ES-I3 (cell line): Measurements from ENCODE around the gene STIM1.

ENCODE experiments used
- H3K36me3 ChIP-seq: 2 replicates; pipeline ENCODE4 v1.6.1; 2013; ENCODE audit warnings: mild to moderate bottlenecking, low read length, control low read depth, moderate library complexity; ENCODE audit not compliant: insufficient read depth
- H3K4me1 ChIP-seq: 2 replicates; pipeline ENCODE4 v1.6.1; 2013; ENCODE audit warnings: mild to moderate bottlenecking, control low read depth, low read length; ENCODE audit not compliant: insufficient read depth
- H3K9ac ChIP-seq: 2 replicates; pipeline ENCODE4 v1.6.1; 2013; ENCODE audit warnings: low read depth, mild to moderate bottlenecking, low read length, moderate library complexity
- H3K9me3 ChIP-seq: 2 replicates; pipeline ENCODE4 v1.6.1; 2013; ENCODE audit warnings: mild to moderate bottlenecking, low read length, moderate library complexity; ENCODE audit not compliant: control insufficient read depth, insufficient read depth

STIM1 gene

DNA sequence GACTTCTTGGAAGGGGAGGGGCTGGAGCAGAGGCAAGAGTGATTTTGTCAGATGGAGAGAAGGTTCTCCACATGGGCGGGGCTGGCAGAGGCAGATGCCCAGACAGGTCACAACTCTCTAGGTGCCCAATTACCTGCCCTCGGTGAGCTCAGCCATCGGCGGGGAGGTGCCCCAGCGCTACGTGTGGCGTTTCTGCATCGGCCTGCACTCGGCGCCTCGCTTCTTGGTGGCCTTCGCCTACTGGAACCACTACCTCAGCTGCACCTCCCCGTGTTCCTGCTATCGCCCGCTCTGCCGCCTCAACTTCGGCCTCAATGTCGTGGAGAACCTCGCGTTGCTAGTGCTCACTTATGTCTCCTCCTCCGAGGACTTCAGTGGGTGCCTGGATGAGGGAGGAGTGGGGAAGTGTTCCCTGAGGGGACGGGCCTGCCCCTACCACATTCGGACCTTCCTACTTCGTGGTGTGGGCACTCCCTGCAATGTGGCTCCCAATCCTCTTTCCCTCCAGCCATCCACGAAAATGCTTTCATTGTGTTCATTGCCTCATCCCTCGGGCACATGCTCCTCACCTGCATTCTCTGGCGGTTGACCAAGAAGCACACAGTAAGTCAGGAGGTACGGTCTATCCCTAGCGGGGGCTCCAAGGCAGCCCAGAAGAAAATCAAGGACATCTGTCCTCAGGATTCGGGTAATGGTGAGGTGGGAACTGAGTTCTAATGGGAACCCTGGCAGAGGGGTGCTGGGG is 31.5 kb upstream of the STIM1 start:
- Histone ChIP-seq H3K9me3 (no peaks in the 10 kb centered on the region), H3K9ac (no peak overlapping the region), H3K36me3 (peaks cover 7% of the 10 kb centered on the region; the same call in 1 of the 2 replicates), H3K4me1 (peaks cover 26% of the 10 kb centered on the region)

DNA sequence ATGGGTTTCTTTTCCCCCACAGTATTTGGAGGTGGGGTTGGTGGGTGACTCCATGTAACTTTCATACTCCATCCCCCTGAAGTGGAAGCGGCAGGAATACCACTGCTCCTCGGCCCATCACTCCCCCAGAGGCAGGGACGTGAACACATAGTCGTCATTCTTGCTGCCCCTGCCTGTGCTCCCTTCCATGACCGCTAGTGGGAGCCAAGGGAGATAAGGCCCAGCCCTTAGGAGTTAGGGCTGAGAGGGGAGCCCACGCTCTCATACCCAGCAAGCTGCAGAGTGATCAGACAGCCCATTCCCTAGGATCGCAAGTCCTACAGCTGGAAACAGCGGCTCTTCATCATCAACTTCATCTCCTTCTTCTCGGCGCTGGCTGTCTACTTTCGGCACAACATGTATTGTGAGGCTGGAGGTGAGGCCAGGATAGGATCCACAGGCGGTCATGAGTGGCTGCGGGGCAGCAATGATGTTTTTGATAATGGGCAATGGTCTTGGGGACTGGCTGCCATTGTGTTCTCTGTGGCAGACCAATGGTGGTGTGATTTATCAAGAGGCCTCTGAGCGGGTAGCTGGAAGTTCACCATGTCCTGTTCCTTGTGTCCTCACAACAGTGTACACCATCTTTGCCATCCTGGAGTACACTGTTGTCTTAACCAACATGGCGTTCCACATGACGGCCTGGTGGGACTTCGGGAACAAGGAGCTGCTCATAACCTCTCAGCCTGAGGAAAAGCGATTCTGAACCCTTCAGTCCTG is 30.6 kb upstream of the STIM1 start:
- H3K9me3 ChIP-seq = no peaks in the 10 kb centered on the region
- H3K9ac ChIP-seq = no peak overlapping the region
- H3K36me3 ChIP-seq = peaks cover 7% of the 10 kb centered on the region; the same call in 1 of the 2 replicates
- peaks cover 26% of the 10 kb centered on the region for H3K4me1 ChIP-seq

- H3K36me3 ChIP-seq = peaks cover 7% of the 10 kb centered on the region; the same call in 1 of the 2 replicates
- no peaks in the 10 kb centered on the region for H3K9me3 ChIP-seq
- peaks cover 26% of the 10 kb centered on the region for H3K4me1 ChIP-seq
- no peak overlapping the region for H3K9ac ChIP-seq
These were observed 29.9 kb upstream of the STIM1 start for GRCh38 chr11:3825473-3826154.

- peaks cover 7% of the 10 kb centered on the region; the same call in 1 of the 2 replicates for H3K36me3 ChIP-seq
- H3K9ac ChIP-seq = no peak overlapping the region
- no peaks in the 10 kb centered on the region for H3K9me3 ChIP-seq
- H3K4me1 ChIP-seq = peaks cover 26% of the 10 kb centered on the region
These were observed 28.7 kb upstream of the STIM1 start for GRCh38 chr11:3826721-3827120.

DNA sequence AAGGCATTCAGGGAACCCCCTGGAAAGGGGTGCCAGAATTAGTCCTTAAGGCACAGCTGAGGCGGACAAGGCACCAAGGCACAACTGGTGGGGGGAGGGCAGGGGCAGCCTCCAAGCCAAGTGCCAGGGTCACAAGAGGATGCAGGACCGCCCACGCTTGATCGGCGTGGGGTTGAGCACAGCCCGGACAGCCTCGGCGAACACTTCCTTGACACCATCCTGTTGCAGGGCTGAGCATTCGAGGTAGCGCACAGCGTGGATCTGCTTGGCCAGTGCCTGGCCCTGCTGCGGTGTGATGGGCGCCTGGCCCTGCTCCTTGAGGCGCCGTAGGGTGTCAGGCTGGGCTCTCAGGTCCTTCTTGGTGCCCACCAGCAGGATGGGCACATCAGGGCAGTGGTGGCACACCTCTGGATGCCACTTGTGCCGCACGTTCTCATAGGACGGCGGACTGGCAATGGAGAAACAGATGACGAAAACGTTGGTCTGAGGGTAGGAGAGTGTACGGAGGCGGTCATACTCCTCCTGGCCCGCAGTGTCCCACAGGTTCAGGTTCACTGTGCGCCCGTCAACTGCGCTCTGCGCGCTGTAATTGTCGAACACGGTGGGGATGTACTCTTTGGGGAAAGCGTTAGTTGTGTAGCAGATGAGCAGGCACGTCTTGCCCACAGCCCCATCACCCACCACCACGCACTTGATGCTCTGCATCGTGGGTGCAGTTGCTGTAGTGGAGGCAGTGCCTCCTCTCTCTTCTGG is 27.9 kb upstream of the STIM1 start:
- H3K9ac ChIP-seq = no peak overlapping the region
- peaks cover 26% of the 10 kb centered on the region for H3K4me1 ChIP-seq
- H3K9me3 ChIP-seq = no peaks in the 10 kb centered on the region
- H3K36me3 ChIP-seq = peaks cover 7% of the 10 kb centered on the region; the same call in 1 of the 2 replicates

- Histone ChIP-seq H3K9me3 (no peaks in the 10 kb centered on the region), H3K4me1 (peaks cover 36% of the 10 kb centered on the region), H3K9ac (no peak overlapping the region)
These were observed 25.4 kb upstream of the STIM1 start for GRCh38 chr11:3830088-3830487.

GRCh38 chr11:3830730-3831129 is 24.7 kb upstream of the STIM1 start:
- no peaks in the 10 kb centered on the region for H3K9me3 ChIP-seq
- H3K36me3 ChIP-seq = peaks cover 7% of the 10 kb centered on the region; the same call in 1 of the 2 replicates
- H3K4me1 ChIP-seq = peaks cover 36% of the 10 kb centered on the region
- H3K9ac ChIP-seq = no peak overlapping the region

More at GRCh38 chr11:3830088-3830487, 25.4 kb upstream of the STIM1 start:
- peaks cover 7% of the 10 kb centered on the region; the same call in 1 of the 2 replicates for H3K36me3 ChIP-seq

DNA sequence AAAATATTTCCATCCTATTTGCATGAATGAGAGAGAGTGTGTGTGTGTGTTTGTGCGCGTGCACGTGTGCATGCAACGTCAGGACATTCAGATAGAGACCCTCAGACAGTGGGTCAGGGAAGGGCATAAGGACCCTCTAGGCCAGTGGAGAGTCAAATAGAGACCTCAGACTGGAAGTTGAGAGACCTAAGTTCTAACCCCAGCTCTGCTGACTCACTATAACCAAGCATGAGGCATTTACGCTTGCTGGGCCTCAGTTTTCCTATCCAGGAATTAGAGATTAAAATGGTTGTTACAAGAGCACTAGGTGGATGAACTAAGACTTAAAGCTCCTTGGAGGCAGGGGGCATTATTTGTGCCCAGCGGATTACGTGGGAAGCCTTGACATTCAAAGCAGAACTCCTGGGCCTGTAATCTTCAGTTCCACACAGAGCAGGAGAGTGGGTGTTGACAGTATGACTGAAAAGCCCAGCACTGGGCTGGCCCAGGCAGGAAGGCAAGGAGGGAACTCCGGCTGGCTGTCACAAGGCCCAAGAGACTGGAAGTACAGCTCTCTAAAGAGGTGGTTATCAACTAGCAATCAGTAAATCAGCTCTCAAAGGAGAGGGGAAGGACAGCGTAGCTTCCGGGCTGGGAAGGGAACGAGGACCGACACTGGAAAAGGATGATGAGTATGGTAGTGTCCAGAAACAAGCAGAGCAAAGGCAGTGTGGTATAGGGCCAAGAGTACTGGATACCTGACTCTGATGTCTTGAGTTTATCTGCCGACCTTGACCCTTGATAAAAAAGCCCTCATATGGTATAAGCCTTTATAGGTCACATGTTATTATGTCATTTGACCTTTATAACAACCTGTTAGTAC is 23.9 kb upstream of the STIM1 start:
- Histone ChIP-seq H3K9me3 (no peaks in the 10 kb centered on the region), H3K36me3 (peaks cover 4% of the 10 kb centered on the region; the same call in 1 of the 2 replicates), H3K4me1 (peaks cover 28% of the 10 kb centered on the region), H3K9ac (no peak overlapping the region)

DNA sequence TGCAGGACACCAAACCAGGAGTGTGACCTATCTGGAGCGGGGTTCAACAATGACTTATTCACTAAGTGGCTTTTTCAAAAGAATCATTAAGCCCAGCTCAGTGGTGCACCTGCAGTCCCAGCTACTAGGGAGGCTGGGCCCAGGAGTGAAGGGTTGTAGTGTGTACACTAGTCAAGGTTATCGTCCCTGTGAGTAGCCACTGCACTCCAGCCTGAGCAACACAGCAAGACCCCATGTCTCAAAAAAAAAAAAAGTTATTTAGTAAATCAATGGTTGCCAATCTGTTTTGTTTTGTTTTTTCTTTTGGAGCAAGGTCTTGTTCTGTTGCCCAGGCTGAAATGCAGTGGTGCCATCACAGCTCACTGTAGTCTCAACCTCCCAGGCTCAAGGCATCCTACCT is 22.6 kb upstream of the STIM1 start:
- Histone ChIP-seq H3K9ac (no peak overlapping the region), H3K36me3 (no peaks in the 10 kb centered on the region), H3K4me1 (peaks cover 26% of the 10 kb centered on the region), H3K9me3 (no peaks in the 10 kb centered on the region)

GRCh38 chr11:3833449-3833848 is 22.0 kb upstream of the STIM1 start:
- no peak overlapping the region for H3K9ac ChIP-seq
- H3K9me3 ChIP-seq = no peaks in the 10 kb centered on the region
- H3K4me1 ChIP-seq = peaks cover 29% of the 10 kb centered on the region
- no peaks in the 10 kb centered on the region for H3K36me3 ChIP-seq

DNA sequence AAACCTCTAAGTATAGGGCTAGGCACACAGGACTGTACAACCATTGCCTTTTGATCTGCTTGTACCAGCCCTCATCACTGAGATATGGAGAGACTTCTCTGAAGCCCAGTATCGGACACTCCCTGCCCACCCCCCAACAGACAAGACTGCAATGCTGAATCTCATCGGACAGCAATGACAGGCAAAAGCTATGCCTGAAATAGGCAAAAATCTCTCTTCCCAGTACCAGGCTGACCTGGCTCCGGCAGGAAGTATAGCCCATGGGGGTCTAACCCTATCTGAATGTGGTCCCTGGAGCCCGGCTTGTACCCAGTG is 21.2 kb upstream of the STIM1 start:
- no peaks in the 10 kb centered on the region for H3K9me3 ChIP-seq
- H3K4me1 ChIP-seq = peaks cover 29% of the 10 kb centered on the region
- no peaks in the 10 kb centered on the region for H3K36me3 ChIP-seq
- H3K9ac ChIP-seq = no peak overlapping the region

GRCh38 chr11:3834664-3835461 is 20.6 kb upstream of the STIM1 start:
- no peak overlapping the region for H3K9ac ChIP-seq
- H3K4me1 ChIP-seq = peaks cover 34% of the 10 kb centered on the region
- H3K9me3 ChIP-seq = no peaks in the 10 kb centered on the region
- H3K36me3 ChIP-seq = no peaks in the 10 kb centered on the region

DNA sequence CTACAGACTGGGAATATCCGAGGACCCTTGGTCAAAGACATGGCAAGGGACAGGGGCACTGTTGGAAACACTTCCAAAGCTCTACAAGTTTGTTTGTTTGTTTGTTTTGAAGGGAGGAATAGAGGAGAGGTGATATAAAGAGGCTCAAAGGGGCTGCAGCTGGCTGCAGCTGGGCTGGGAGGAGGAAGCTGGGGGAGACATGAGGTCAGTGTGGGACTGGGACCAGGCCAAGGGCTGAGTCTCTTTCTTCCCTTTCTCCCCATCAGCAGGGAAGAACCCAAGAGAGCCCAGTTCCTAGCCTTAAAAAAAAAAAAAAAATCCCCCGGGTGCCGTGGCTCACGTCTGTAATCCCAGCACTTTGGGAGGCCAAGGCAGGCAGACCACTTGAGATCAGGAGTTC is 19.7 kb upstream of the STIM1 start:
- no peaks in the 10 kb centered on the region for H3K36me3 ChIP-seq
- H3K4me1 ChIP-seq = peaks cover 35% of the 10 kb centered on the region
- no peak overlapping the region for H3K9ac ChIP-seq
- no peaks in the 10 kb centered on the region for H3K9me3 ChIP-seq
